ENCODE measurements around the gene RGMA. TPM values are rescaled to one million over a fixed set of nuclear protein-coding genes. Genes with fewer than 3 reads are reported as not detected.

RGMA gene
- total RNA-seq, 4 donors from 2014 or later = 2.4 to 10.3 (median 6.0) TPM

DNA sequence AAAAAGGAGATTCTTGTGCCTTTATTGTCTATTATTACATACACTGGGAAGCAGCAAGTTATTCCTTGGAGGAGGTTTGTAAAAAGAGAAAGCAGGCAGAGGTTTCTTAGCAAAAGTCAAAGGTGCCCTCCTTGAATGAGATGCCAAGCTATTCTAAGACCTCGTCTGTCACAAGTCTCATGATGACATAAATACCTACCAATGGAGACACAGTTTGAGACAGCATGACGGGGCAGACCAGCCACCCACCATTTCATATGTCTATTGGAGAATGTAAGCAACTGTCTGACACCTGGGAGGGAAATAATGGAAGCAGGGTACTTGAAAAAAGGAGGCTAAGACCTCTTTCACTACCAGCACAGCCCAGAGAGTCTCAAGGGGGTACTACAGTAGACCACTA is 2.2 kb downstream of the RGMA start:
- H3K9me3 ChIP-seq = no peaks in the 10 kb centered on the region
- TF ChIP-seq POLR2A (IDR thresholded peaks at IDR 0.05) = no peak
- TF ChIP-seq, protein P1, sequence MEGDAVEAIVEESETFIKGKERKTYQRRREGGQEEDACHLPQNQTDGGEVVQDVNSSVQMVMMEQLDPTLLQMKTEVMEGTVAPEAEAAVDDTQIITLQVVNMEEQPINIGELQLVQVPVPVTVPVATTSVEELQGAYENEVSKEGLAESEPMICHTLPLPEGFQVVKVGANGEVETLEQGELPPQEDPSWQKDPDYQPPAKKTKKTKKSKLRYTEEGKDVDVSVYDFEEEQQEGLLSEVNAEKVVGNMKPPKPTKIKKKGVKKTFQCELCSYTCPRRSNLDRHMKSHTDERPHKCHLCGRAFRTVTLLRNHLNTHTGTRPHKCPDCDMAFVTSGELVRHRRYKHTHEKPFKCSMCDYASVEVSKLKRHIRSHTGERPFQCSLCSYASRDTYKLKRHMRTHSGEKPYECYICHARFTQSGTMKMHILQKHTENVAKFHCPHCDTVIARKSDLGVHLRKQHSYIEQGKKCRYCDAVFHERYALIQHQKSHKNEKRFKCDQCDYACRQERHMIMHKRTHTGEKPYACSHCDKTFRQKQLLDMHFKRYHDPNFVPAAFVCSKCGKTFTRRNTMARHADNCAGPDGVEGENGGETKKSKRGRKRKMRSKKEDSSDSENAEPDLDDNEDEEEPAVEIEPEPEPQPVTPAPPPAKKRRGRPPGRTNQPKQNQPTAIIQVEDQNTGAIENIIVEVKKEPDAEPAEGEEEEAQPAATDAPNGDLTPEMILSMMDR (IDR thresholded peaks at IDR 0.05) = no peak
- intact Hi-C loops (cut with DNase I) = no loop called here
- H3K4me1 ChIP-seq = peaks cover 0 to 18% of the 10 kb centered on the region in 2 donors
- no peaks in the 10 kb centered on the region for H3K27me3 ChIP-seq
- H3K4me3 ChIP-seq (replicated peaks in 1 of 3) = no peak overlapping the region
- 79 to 83% methylated on average over 2 of the region's 2 CpGs for WGBS, 2 donors
- DNase-seq = no peak
- H3K27ac ChIP-seq = no peak overlapping the region
- no peaks in the 10 kb centered on the region for H3K36me3 ChIP-seq

DNA sequence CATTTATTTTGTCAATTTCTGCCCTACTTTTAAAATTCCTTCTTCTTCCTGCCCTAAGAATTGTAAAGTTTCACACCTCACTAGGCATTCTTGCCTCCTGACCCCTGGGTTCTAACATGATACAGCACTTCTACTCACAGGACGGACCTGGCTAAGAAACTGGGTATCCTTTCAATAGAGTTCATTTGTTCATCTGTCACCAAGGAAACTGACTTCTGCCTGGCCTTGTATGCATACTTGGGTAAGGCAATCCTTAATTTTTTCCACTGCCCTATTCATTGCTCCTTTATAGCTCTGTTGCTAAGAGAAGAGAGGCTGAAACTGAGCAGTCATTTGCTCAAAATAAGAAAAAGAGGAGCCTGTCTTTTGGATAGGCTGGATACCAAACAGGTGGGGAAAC is 3.3 kb downstream of the RGMA start:
- H3K9me3 ChIP-seq = no peaks in the 10 kb centered on the region
- H3K27me3 ChIP-seq = no peaks in the 10 kb centered on the region
- no peak for TF ChIP-seq POLR2A (IDR thresholded peaks at IDR 0.05)
- TF ChIP-seq, protein P1 (IDR thresholded peaks at IDR 0.05) = no peak
- no peaks in the 10 kb centered on the region for H3K36me3 ChIP-seq
- DNase-seq = no peak
- no peak overlapping the region for H3K4me3 ChIP-seq (replicated peaks in 1 of 3)
- 64 to 89% methylated on average over 1 of the region's 1 CpG for WGBS, 2 donors
- no peak overlapping the region for H3K27ac ChIP-seq
- H3K4me1 ChIP-seq = peaks cover 0 to 18% of the 10 kb centered on the region in 2 donors
- intact Hi-C loops (cut with DNase I) = no loop called here

DNA sequence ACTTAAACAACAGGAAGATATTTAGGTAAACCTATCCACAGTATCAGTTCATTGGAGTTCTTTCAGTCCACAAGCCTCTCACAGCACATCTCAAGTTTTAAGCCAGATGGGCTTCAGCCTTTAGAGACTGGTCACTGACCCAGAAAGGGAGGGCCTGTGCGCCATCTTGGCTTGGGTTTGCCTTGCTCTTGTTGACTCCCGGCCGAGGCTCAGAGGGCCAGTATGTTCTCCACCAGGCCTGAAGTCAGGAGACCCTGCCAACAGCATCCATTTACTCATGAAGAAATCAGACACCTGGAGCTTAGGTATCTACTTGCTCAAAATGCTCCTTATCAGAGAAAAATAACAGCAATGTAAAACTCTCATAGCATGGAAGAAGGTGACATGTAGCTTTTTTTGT is 6.2 kb downstream of the RGMA start:
- Histone ChIP-seq H3K4me1 (peaks cover 0 to 3% of the 10 kb centered on the region in 2 donors), H3K36me3 (no peaks in the 10 kb centered on the region), H3K27ac (no peak overlapping the region), H3K9me3 (no peaks in the 10 kb centered on the region), H3K27me3 (no peaks in the 10 kb centered on the region), H3K4me3 (replicated peaks in 1 of 3) (no peak overlapping the region)
- TF ChIP-seq POLR2A (IDR thresholded peaks at IDR 0.05) = no peak
- TF ChIP-seq, protein P1 (IDR thresholded peaks at IDR 0.05) = no peak
- WGBS, 2 donors = 89 to 90% methylated on average over 3 of the region's 3 CpGs
- no peak for DNase-seq
- intact Hi-C loops (cut with DNase I) = no loop called here

GRCh38 chr15:93081399-93081798 is 7.6 kb downstream of the RGMA start:
- H3K4me3 ChIP-seq (replicated peaks in 1 of 3) = no peak overlapping the region
- no peak overlapping the region for H3K27ac ChIP-seq

DNA sequence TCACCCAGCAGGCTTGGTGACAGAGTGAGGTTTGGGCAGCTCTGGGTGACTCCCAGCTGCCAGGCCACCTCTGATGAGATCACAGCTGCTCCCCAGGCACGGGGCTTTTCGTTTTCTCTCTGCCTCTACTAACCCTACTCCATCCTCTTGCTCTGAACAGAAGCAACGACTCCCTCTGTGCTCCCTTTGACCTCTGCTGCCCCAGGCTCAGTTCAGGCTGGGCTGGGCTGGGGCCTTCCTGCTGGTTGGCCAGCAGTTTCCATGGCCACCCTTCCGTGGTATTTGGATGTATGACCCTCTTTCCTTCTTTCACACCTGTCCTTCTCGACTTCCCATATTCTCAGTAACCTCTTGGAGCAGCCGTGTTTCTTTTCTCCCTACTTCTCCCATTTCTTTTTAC is 8.6 kb downstream of the RGMA start:
- Histone ChIP-seq H3K9me3 (no peaks in the 10 kb centered on the region), H3K36me3 (no peaks in the 10 kb centered on the region), H3K27me3 (no peaks in the 10 kb centered on the region), H3K4me1 (no peaks in the 10 kb centered on the region), H3K4me3 (replicated peaks in 1 of 3) (no peak overlapping the region), H3K27ac (no peak overlapping the region)
- 70% methylated on average over 6 of the region's 6 CpGs for WGBS, 2 donors
- DNase-seq = no peak
- intact Hi-C loops (cut with DNase I) = no loop called here
- TF ChIP-seq, protein P1 (IDR thresholded peaks at IDR 0.05) = no peak
- TF ChIP-seq POLR2A (IDR thresholded peaks at IDR 0.05) = no peak

More at GRCh38 chr15:93081399-93081798, 7.6 kb downstream of the RGMA start:
- TF ChIP-seq, protein P1 (IDR thresholded peaks at IDR 0.05) = no peak
- no peak for TF ChIP-seq POLR2A (IDR thresholded peaks at IDR 0.05)
- no peaks in the 10 kb centered on the region for H3K9me3 ChIP-seq
- no peaks in the 10 kb centered on the region for H3K27me3 ChIP-seq
- WGBS, 2 donors = 91 to 95% methylated on average over 5 of the region's 5 CpGs
- H3K4me1 ChIP-seq = no peaks in the 10 kb centered on the region
- no peak for DNase-seq
- intact Hi-C loops (cut with DNase I) = no loop called here
- H3K36me3 ChIP-seq = no peaks in the 10 kb centered on the region
